Gastroesophageal sphincter (tissue), 3 donors: Measurements from ENCODE around the gene CPED1.

Experiments
- EP300 ChIP-seq: sonication (generic); formaldehyde crosslinking; IDR thresholded peaks from one replicate; pipeline ENCODE4 v1.6.1; 2017; ENCODE audit warnings: antibody characterized with exemption, mild to moderate bottlenecking
- POLR2A ChIP-seq, 2 donors: fragments of 450-650 bp; IDR thresholded peaks; one replicate each; pipeline ENCODE4 v1.6.1; 2017; ENCODE audit warnings: antibody characterized with exemption in 2 of 2, mild to moderate bottlenecking in 2 of 2, moderate library complexity in 1 of 2
- TF ChIP-seq, protein P1 (sequence below), 4 experiments: fragments of 200-600 bp in 2 of 4; fragments of 450-650 bp in 2 of 4; sonication (generic) in 1 of 4; IDR thresholded peaks; one replicate each; pipeline ENCODE4 v1.5.1; 2017 to 2019; ENCODE audit warnings: antibody characterized with exemption in 4 of 4, mild to moderate bottlenecking in 2 of 4, moderate library complexity in 2 of 4

GRCh38 chr7:121140790-121141189, 152.3 kb downstream of the CPED1 start:
- TF ChIP-seq, protein P1, sequence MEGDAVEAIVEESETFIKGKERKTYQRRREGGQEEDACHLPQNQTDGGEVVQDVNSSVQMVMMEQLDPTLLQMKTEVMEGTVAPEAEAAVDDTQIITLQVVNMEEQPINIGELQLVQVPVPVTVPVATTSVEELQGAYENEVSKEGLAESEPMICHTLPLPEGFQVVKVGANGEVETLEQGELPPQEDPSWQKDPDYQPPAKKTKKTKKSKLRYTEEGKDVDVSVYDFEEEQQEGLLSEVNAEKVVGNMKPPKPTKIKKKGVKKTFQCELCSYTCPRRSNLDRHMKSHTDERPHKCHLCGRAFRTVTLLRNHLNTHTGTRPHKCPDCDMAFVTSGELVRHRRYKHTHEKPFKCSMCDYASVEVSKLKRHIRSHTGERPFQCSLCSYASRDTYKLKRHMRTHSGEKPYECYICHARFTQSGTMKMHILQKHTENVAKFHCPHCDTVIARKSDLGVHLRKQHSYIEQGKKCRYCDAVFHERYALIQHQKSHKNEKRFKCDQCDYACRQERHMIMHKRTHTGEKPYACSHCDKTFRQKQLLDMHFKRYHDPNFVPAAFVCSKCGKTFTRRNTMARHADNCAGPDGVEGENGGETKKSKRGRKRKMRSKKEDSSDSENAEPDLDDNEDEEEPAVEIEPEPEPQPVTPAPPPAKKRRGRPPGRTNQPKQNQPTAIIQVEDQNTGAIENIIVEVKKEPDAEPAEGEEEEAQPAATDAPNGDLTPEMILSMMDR (IDR thresholded peaks at IDR 0.05): no peak
- TF ChIP-seq POLR2A (IDR thresholded peaks at IDR 0.05): no peak
- no peak for TF ChIP-seq EP300
